Skeletal muscle satellite cell (primary cell): ENCODE data around the gene RUNDC3A.
"Not testable (repeated sequence)": the region's sequence is repeated elsewhere in the genome, so short reads cannot be mapped to it uniquely, and the experiment has no call there.

Source experiments
- H3K27me3 ChIP-seq: 2 replicates; pipeline ENCODE4 v1.7.0; 2013; ENCODE audit warnings: low read length; ENCODE audit not compliant: control insufficient read depth, insufficient read depth
- H3K36me3 ChIP-seq: 2 replicates; pipeline ENCODE4 v1.7.0; 2013; ENCODE audit warnings: mild to moderate bottlenecking, control low read depth, low read length; ENCODE audit not compliant: insufficient read depth
- H3K4me1 ChIP-seq: 2 replicates; pipeline ENCODE4 v1.7.0; 2013; ENCODE audit warnings: low read length; ENCODE audit not compliant: control insufficient read depth, insufficient read depth
- H3K4me2 ChIP-seq: 2 replicates; pipeline ENCODE4 v1.7.0; 2013; ENCODE audit warnings: mild to moderate bottlenecking, low read length
- H3K4me3 ChIP-seq: 2 replicates; pipeline ENCODE4 v1.7.0; 2013; ENCODE audit warnings: low read length
- H3K9ac ChIP-seq: 2 replicates; pipeline ENCODE4 v1.7.0; 2013; ENCODE audit warnings: mild to moderate bottlenecking, low read depth, low read length, moderate library complexity
- H3K9me3 ChIP-seq: replicated peaks from 2 replicates; pipeline ENCODE4 v1.7.0; 2013; ENCODE audit warnings: mild to moderate bottlenecking, control low read depth, low read length

The RUNDC3A gene

DNA sequence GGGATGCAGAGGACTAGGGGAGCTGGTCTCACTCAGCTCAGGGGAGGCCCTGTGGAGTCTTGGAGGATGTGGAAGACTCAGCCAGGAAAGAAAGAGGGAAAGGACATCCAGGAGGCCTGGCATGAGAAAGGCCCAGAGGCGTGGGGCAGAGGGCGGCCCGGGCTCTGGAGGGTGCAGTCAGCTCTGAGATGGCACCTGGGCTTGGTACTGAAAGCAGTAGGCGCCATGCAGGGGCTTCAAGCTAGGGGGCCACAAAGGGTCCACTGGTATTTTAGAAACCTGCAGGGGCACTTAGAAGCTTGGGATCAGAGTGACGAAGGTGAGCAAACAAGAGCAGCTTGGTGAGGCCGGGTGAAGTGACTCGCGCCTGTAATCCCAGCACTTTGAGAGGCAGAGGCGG, 49.7 kb downstream of the RUNDC3A start:
- Histone ChIP-seq H3K9me3 (no peaks in the 10 kb centered on the region), H3K4me2 (no peak overlapping the region), H3K27me3 (no peaks in the 10 kb centered on the region), H3K4me1 (peaks cover 7% of the 10 kb centered on the region), H3K9ac (no peak overlapping the region), H3K36me3 (no peaks in the 10 kb centered on the region), H3K4me3 (no peak overlapping the region)

- no peak overlapping the region for H3K4me3 ChIP-seq
- H3K36me3 ChIP-seq: no peaks in the 10 kb centered on the region
- no peaks in the 10 kb centered on the region for H3K9me3 ChIP-seq
- no peaks in the 10 kb centered on the region for H3K27me3 ChIP-seq
- peaks cover 7% of the 10 kb centered on the region for H3K4me1 ChIP-seq
- no peak overlapping the region for H3K4me2 ChIP-seq
- no peak overlapping the region for H3K9ac ChIP-seq
Observed at GRCh38 chr17:44359006-44359405, 50.6 kb downstream of the RUNDC3A start.

DNA sequence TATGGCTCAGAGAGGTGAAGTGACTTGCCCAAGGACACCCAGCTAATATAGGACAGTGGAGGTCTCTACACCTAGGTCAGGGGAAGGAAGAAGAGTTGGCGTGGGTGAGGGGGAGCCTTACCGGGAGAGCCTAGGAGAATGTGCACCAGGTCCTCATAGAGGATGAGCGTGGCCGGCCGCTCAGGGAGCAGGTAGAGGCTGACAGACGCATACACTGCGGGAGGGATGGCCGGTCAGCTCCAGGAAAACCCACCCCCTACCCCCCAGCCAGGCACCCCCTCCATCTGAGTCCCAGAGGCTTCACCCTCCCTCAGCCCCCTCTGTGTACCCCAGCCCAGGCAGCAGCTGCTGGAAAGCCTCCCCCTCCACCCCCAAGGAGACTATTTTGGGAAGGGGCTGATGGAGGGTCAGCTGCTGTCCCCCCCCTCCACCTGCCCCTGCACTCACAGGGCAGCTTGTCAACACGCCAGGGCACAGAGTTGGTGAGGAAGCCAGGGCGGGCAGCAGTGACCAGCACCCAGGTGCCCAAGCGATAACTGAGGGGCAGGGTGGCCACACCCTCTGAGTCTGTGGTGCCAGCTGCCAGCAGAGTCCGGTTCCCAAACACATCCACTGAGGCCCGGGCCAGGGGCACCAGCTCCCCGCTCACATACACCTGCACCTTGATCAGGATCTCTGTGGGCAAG, 51.2 kb downstream of the RUNDC3A start:
- no peaks in the 10 kb centered on the region for H3K36me3 ChIP-seq
- peaks cover 7% of the 10 kb centered on the region for H3K4me1 ChIP-seq
- H3K27me3 ChIP-seq: peaks cover under 1% of the 10 kb centered on the region
- no peak overlapping the region for H3K9ac ChIP-seq
- H3K4me2 ChIP-seq: no peak overlapping the region
- no peaks in the 10 kb centered on the region for H3K9me3 ChIP-seq
- H3K4me3 ChIP-seq: no peak overlapping the region

- Histone ChIP-seq H3K4me3 (no peak overlapping the region), H3K36me3 (no peaks in the 10 kb centered on the region), H3K9ac (no peak overlapping the region), H3K27me3 (peaks cover 5% of the 10 kb centered on the region), H3K4me1 (peaks cover 7% of the 10 kb centered on the region), H3K4me2 (no peak overlapping the region), H3K9me3 (no peaks in the 10 kb centered on the region)
Observed at GRCh38 chr17:44360144-44360533, 51.7 kb downstream of the RUNDC3A start.

- no peaks in the 10 kb centered on the region for H3K9me3 ChIP-seq
- H3K27me3 ChIP-seq: peaks cover 9% of the 10 kb centered on the region
- H3K4me2 ChIP-seq: no peak overlapping the region
- H3K9ac ChIP-seq: no peak overlapping the region
- peaks cover 7% of the 10 kb centered on the region for H3K4me1 ChIP-seq
- H3K4me3 ChIP-seq: no peak overlapping the region
- no peaks in the 10 kb centered on the region for H3K36me3 ChIP-seq
Observed at GRCh38 chr17:44360826-44361225, 52.4 kb downstream of the RUNDC3A start.

GRCh38 chr17:44361292-44362260, 53.2 kb downstream of the RUNDC3A start:
- H3K4me2 ChIP-seq: no peak overlapping the region
- peaks cover 16% of the 10 kb centered on the region for H3K27me3 ChIP-seq
- no peaks in the 10 kb centered on the region for H3K36me3 ChIP-seq

GRCh38 chr17:44362459-44362948, 54.1 kb downstream of the RUNDC3A start:
- H3K4me2 ChIP-seq: peak overlapping the region; percentile 99
- peak overlapping the region; percentile 85 for H3K4me3 ChIP-seq
- H3K9me3 ChIP-seq: no peaks in the 10 kb centered on the region
- peak overlapping the region; percentile 84 for H3K9ac ChIP-seq
- peaks cover 7% of the 10 kb centered on the region for H3K4me1 ChIP-seq
- peaks cover 22% of the 10 kb centered on the region for H3K27me3 ChIP-seq
- H3K36me3 ChIP-seq: no peaks in the 10 kb centered on the region

More at GRCh38 chr17:44361292-44362260, 53.2 kb downstream of the RUNDC3A start:
- no peak overlapping the region for H3K4me3 ChIP-seq
- peaks cover 7% of the 10 kb centered on the region for H3K4me1 ChIP-seq
- H3K9me3 ChIP-seq: no peaks in the 10 kb centered on the region
- H3K9ac ChIP-seq: no peak overlapping the region

DNA sequence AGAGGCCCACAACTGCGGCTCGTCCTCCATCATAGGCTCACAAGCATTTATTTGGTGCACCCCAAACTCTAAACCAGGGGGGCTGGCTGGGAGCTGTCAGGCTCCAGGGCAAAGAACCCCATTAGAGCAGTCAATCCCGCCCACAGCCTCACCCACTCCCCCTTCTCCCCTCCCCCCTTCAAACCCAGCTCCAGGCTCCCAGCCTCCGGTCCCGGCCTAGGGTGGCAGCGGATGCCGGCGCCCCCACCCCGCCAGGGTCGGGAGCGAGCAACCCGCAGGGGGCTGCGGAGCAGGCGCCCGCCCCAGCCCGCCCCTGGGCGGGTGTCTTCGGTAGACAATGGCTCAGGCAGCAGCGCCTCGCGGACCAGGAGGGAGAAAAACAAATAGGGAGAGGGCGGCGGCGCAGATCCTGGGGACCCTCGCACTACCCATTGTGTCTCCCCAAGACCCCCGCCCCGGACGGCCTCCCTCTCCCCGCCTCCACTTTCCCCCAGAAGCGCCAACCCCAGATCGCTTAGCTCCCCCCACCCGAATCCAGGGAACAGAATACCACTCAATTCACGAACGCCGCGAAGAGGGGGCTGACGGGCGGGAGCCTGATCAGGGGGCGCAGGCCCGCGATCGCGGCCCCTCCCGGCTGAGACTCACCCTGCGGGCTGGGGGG, 54.7 kb downstream of the RUNDC3A start:
- no peaks in the 10 kb centered on the region for H3K9me3 ChIP-seq
- peaks cover 7% of the 10 kb centered on the region for H3K4me1 ChIP-seq
- H3K36me3 ChIP-seq: no peaks in the 10 kb centered on the region
- H3K4me3 ChIP-seq: peak overlapping the region; percentile 85
- peak overlapping the region; percentile 84 for H3K9ac ChIP-seq
- peak overlapping the region; percentile 99 for H3K4me2 ChIP-seq
- peaks cover 25% of the 10 kb centered on the region for H3K27me3 ChIP-seq

GRCh38 chr17:44363613-44364159, 55.3 kb downstream of the RUNDC3A start, which contains the start of gene FAM171A2:
TSS of gene FAM171A2 (minus strand) at chr17:44363853. CDS start at chr17:44363714, 139 bp downstream.
- H3K4me1 ChIP-seq: peaks cover 7% of the 10 kb centered on the region
- no peaks in the 10 kb centered on the region for H3K36me3 ChIP-seq
- peak within 1 kb of the TSS; percentile 84 for H3K9ac ChIP-seq
- peak within 1 kb of the TSS; percentile 99 for H3K4me2 ChIP-seq
- no peaks in the 10 kb centered on the region for H3K9me3 ChIP-seq
- H3K27me3 ChIP-seq: peaks cover 25% of the 10 kb centered on the region
- H3K4me3 ChIP-seq: peak within 1 kb of the TSS; percentile 85

DNA sequence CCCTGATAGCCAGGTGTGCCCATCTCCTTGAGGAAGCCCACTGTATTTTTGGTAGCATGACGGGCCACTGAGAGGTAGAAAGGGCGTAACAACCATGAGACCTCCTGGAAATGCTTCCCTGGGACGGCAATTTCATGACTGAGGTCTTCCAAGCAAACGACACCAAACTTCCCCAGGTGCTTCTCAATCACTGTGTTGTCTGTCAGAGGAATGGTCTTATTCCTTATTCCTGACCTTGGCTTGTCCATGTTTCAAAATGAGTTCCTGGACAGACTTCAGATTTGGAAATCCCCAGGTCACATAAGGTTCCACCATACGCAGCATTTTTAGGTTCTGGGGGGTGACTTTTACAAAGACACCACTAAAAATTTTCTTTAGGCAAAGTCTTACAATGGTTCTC, 56.6 kb downstream of the RUNDC3A start:
- H3K27me3 ChIP-seq: peaks cover 25% of the 10 kb centered on the region

More for the DNA sequence above, 56.6 kb downstream of the RUNDC3A start:
- not testable (repeated sequence) for H3K9ac ChIP-seq, H3K4me2 ChIP-seq, H3K9me3 ChIP-seq, H3K4me3 ChIP-seq, H3K4me1 ChIP-seq, H3K36me3 ChIP-seq
